ENCODE measurements around the gene RXFP3.
"Not testable (repeated sequence)": the region's sequence is repeated elsewhere in the genome, so short reads cannot be mapped to it uniquely, and the experiment has no call there.

Gene RXFP3

DNA sequence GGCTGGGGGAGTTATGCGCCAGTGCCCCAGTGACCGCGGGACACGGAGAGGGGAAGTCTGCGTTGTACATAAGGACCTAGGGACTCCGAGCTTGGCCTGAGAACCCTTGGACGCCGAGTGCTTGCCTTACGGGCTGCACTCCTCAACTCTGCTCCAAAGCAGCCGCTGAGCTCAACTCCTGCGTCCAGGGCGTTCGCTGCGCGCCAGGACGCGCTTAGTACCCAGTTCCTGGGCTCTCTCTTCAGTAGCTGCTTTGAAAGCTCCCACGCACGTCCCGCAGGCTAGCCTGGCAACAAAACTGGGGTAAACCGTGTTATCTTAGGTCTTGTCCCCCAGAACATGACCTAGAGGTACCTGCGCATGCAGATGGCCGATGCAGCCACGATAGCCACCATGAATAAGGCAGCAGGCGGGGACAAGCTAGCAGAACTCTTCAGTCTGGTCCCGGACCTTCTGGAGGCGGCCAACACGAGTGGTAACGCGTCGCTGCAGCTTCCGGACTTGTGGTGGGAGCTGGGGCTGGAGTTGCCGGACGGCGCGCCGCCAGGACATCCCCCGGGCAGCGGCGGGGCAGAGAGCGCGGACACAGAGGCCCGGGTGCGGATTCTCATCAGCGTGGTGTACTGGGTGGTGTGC is at the start of gene RXFP3:
Gene RXFP3 (plus strand): TSS at position 6 of the 636 bp plus-strand sequence. CDS start 355 bp downstream, at position 361.
- DNase-seq (ENCODE audit: extremely low read depth in 1 of 2, low read depth in 1 of 2): no peak

GRCh38 chr5:33887268-33887667 is 48.9 kb upstream of the RXFP3 start:
- DNase-seq (ENCODE audit: extremely low read depth in 1 of 2, low read depth in 1 of 2): no peak

DNA sequence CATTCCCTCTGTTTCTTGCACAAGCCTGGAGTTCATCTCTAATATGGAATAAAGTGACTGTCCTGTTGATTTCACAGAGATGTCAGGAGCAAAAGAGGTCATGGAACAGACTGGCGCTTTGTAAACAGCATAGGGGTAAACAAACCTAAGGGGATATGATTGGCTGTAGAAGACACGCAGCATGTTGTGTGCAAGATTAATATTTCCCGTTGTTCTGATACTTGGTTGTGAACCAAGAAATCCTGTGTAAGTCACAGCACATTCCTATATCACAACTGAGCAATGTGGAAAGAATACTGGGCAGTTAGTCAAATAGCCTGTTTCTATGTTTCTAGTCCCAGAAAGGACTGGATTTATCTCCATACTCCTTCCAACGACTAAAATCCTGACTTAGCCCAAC is 47.6 kb upstream of the RXFP3 start:
- no peak for DNase-seq (ENCODE audit: extremely low read depth in 1 of 2, low read depth in 1 of 2)

DNA sequence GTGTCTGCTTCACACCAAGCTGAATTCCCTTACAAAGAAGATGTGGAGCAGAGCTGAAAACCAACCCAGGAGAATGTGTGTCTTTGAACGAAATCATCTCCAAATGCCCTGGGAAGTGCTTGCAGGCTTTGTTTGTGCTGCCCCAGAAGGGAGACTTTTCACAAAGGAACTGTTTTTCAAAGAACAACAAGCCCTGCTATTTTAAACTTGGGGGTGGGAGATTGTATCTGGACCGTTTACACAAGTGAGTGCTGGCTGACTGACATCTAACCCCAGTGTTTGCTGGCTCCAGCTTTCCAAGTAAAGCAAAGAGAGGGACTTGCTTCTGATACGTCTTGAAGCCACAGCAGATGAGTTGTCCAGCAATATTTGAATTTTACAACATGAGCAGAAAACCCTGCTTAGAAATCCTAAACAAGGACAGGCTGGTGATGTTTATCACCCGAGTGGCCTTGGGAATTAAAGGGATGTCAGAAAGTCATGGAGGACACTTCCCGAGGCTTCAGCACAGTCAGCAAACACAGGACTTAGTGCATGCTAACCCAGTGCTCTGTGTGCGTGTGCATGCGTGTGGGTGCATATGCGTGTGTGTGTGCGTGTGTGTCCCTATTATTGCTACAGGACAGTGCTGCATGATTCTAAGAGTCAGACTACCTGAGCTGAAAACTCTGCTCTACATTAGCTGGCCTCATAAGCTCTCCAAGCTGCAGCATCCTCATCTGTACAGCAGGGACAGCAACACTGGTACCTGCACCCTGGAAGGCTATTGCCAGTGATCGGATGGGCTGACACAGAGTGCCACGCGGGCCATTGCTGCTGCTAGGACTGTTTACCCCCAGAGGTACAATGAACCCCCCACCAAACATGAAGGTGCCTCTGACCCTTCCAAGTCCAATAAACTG is 45.8 kb upstream of the RXFP3 start:
- no peak for DNase-seq (ENCODE audit: extremely low read depth in 1 of 2, low read depth in 1 of 2)

- no peak for DNase-seq (ENCODE audit: extremely low read depth in 1 of 2, low read depth in 1 of 2)
These were observed 44.8 kb upstream of the RXFP3 start for GRCh38 chr5:33891446-33891787.

- no peak for DNase-seq (ENCODE audit: extremely low read depth in 1 of 2, low read depth in 1 of 2)
These were observed 44.2 kb upstream of the RXFP3 start, which contains the start of gene ADAMTS12 for GRCh38 chr5:33891788-33892619. Gene ADAMTS12 (minus strand): TSS chr5:33891990. CDS start chr5:33891856, 134 bp downstream.

- DNase-seq (ENCODE audit: extremely low read depth in 1 of 2, low read depth in 1 of 2): no peak
These were observed 43.5 kb upstream of the RXFP3 start for GRCh38 chr5:33892620-33893137.

DNA sequence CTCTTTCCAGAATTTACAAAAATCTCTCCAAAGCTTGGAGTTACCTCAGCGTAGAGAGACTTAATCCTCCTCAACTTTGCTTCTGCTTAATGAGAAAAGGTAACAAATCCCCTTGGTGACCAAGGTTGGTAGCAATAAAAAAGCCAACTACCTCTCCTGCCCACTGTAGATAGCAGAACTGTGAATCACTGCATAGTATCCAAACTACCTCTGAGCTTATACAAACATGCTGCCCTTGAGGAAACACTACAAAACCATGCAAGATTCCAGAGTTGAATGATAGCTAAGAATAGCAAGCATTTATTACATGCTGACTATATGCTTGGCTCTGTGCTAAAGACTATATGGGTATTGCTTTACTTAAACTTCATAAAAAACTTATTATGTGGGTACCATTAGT is 41.6 kb upstream of the RXFP3 start:
- no peak for DNase-seq (ENCODE audit: extremely low read depth in 1 of 2, low read depth in 1 of 2)

- no peak for DNase-seq (ENCODE audit: extremely low read depth in 1 of 2, low read depth in 1 of 2)
These were observed 35.0 kb upstream of the RXFP3 start for GRCh38 chr5:33901156-33901555.

GRCh38 chr5:33903118-33903517 is 33.1 kb upstream of the RXFP3 start:
- DNase-seq (ENCODE audit: extremely low read depth in 1 of 2, low read depth in 1 of 2): no peak

DNA sequence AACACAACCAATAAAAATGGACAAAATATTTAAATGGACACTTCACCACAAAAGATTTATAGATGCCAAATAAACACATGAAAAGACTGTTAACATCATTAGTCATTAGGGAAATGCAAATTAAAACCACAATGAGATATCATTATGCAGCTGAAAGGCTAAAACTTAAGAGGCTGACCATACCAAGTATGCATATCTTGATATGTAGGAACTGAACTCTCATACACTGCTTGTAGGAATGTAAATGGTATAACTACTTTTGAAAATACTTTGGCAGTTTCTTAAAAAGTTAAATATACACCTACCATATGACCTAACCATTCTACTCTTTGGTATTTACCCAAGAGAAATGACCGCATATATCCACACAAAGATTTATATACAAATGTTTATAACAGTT is 30.8 kb upstream of the RXFP3 start:
- no peak for DNase-seq (ENCODE audit: extremely low read depth in 1 of 2, low read depth in 1 of 2)

- DNase-seq (ENCODE audit: extremely low read depth in 1 of 2, low read depth in 1 of 2): not testable (repeated sequence)
These were observed 29.9 kb upstream of the RXFP3 start for GRCh38 chr5:33906248-33906647.

DNA sequence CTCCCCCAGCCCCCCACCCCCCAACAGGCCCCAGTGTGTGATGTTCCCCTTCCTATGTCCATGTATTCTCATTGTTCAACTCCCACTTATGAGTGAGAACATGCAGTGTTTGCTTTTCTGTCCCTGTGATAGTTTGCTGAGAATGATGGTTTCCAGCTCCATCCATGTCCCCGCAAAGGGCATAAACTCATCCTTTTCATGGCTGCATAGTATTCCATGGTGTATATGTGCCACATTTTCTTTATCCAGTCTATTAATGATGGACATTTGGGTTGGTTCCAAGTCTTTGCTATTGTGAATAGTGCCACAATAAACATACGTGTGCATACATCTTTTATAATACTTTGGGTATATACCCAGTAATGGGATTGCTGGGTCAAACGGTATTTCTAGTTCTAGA is 21.3 kb upstream of the RXFP3 start:
- DNase-seq (ENCODE audit: extremely low read depth in 1 of 2, low read depth in 1 of 2): not testable (repeated sequence)

DNA sequence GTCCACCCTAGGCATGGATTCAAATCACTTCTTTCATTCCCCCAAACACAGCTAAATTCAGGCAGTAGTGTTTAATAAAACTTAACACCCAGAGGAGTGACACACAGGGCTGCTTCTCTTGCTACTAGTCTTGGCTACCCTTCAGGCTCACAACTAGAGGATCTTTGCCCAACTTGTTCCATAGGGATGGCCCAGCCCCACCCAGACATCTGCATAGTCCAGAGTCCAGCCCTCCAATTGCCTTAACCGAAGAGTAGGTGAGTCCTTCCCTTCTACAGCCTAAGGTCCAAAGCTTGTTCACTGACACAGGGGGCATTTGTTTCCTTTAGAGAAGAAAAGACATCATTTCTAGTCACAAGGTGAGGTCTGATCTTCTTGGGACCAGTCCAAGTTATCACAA is 15.2 kb upstream of the RXFP3 start:
- DNase-seq (ENCODE audit: extremely low read depth in 1 of 2, low read depth in 1 of 2): no peak

GRCh38 chr5:33925278-33925677 is 10.9 kb upstream of the RXFP3 start:
- DNase-seq (ENCODE audit: extremely low read depth in 1 of 2, low read depth in 1 of 2): no peak

GRCh38 chr5:33927685-33928084 is 8.5 kb upstream of the RXFP3 start:
- DNase-seq (ENCODE audit: extremely low read depth in 1 of 2, low read depth in 1 of 2): no peak

DNA sequence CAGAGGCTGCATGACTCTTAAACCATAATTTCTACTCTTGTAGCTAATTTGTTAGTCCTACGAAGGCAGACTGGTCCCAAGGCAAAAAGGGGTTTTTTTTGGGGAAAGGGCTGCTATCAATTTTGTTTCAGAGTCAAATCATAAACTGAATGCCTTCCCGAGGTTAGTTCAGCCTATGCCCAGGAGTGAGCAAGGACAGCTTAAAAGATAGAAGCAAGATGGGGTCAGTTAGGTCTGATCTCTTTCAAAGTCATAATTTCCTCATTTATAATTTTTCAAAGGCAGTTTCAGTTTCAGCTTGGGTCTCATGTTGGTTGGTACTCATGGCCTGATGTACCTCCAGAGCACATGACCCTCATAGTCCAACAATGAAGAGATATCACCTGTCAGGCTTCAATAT is 7.9 kb upstream of the RXFP3 start:
- DNase-seq (ENCODE audit: extremely low read depth in 1 of 2, low read depth in 1 of 2): no peak

GRCh38 chr5:33929925-33930690 is 6.1 kb upstream of the RXFP3 start:
- DNase-seq (ENCODE audit: extremely low read depth in 1 of 2, low read depth in 1 of 2): no peak

- no peak for DNase-seq (ENCODE audit: extremely low read depth in 1 of 2, low read depth in 1 of 2)
These were observed 5.0 kb upstream of the RXFP3 start for GRCh38 chr5:33931136-33931535.

GRCh38 chr5:33933723-33934169 is 2.4 kb upstream of the RXFP3 start:
- no peak for DNase-seq (ENCODE audit: extremely low read depth in 1 of 2, low read depth in 1 of 2)

All from stimulated activated CD8-positive, alpha-beta memory T cell treated with anti-CD3 and anti-CD28 coated beads, Interleukin-7, amount 100 ng/mL, for 48 hours (primary cell).